ENCODE data around the gene SNPH. TPM values are rescaled to one million over a fixed set of nuclear protein-coding genes. Genes with fewer than 3 reads are reported as not detected.
"Not testable (repeated sequence)": the region's sequence is repeated elsewhere in the genome, so short reads cannot be mapped to it uniquely, and the experiment has no call there.

The SNPH gene
- total and polyA plus RNA-seq, 7 donors, result 1.0 to 9.3 (median 3.7) TPM

GRCh38 chr20:1247689-1248088 lies 18.4 kb upstream of the SNPH start:
- ATAC-seq, result no peak

GRCh38 chr20:1250282-1250681 lies 15.8 kb upstream of the SNPH start:
- H3K27ac ChIP-seq; H3K4me3 ChIP-seq; ATAC-seq; H3K27me3 ChIP-seq (ENCODE audit: insufficient read depth in 3 of 3, low read length in 2 of 3); H3K4me1 ChIP-seq; DNase-seq; intact Hi-C loops (cut with DNase I); H3K36me3 ChIP-seq (ENCODE audit: insufficient read depth in 1 of 2, low read depth in 1 of 2); H3K9me3 ChIP-seq: not testable (repeated sequence)
- WGBS, 3 donors, result 92 to 98% (median 95%) methylated on average over 2 of the region's 2 CpGs

More at GRCh38 chr20:1247689-1248088, 18.4 kb upstream of the SNPH start:
- no peaks in the 10 kb centered on the region for H3K36me3 ChIP-seq (ENCODE audit: insufficient read depth in 1 of 2, low read depth in 1 of 2)
- no peak overlapping the region for H3K27ac ChIP-seq
- H3K27me3 ChIP-seq (ENCODE audit: insufficient read depth in 3 of 3, low read length in 2 of 3), result no peaks in the 10 kb centered on the region
- H3K9me3 ChIP-seq, result no peaks in the 10 kb centered on the region
- H3K4me3 ChIP-seq, result no peak overlapping the region
- intact Hi-C loops (cut with DNase I), result no loop called here
- TF ChIP-seq CTCF (IDR thresholded peaks at IDR 0.05), result no peak
- DNase-seq, result no peak
- H3K4me1 ChIP-seq, result no peaks in the 10 kb centered on the region

- no peak for DNase-seq
- Histone ChIP-seq H3K27ac (no peak overlapping the region), H3K27me3 (ENCODE audit: insufficient read depth in 3 of 3, low read length in 2 of 3) (peaks cover 0 to 4% (median 0%) of the 10 kb centered on the region in 3 donors), H3K36me3 (ENCODE audit: insufficient read depth in 1 of 2, low read depth in 1 of 2) (no peaks in the 10 kb centered on the region), H3K4me1 (no peaks in the 10 kb centered on the region), H3K4me3 (no peak overlapping the region), H3K9me3 (no peaks in the 10 kb centered on the region)
- no peak for TF ChIP-seq CTCF (IDR thresholded peaks at IDR 0.05)
- intact Hi-C loops (cut with DNase I), result no loop called here
- WGBS, 3 donors, result 75 to 98% (median 97%) methylated on average over 3 of the region's 3 CpGs
- ATAC-seq, result no peak
Measured at GRCh38 chr20:1252416-1252815, 13.7 kb upstream of the SNPH start.

GRCh38 chr20:1254254-1254653 lies 11.8 kb upstream of the SNPH start:
- H3K4me3 ChIP-seq, result no peak overlapping the region
- intact Hi-C loops (cut with DNase I), result no loop called here
- H3K27ac ChIP-seq, result no peak overlapping the region
- H3K36me3 ChIP-seq (ENCODE audit: insufficient read depth in 1 of 2, low read depth in 1 of 2), result no peaks in the 10 kb centered on the region
- no peak for ATAC-seq
- WGBS, 3 donors, result 26 to 48% (median 43%) methylated on average over 2 of the region's 2 CpGs
- peaks cover 0 to 7% (median 0%) of the 10 kb centered on the region in 3 donors for H3K27me3 ChIP-seq (ENCODE audit: insufficient read depth in 3 of 3, low read length in 2 of 3)
- no peaks in the 10 kb centered on the region for H3K4me1 ChIP-seq
- TF ChIP-seq CTCF (IDR thresholded peaks at IDR 0.05), result no peak
- H3K9me3 ChIP-seq, result no peaks in the 10 kb centered on the region
- DNase-seq, result no peak

GRCh38 chr20:1255675-1256074 lies 10.4 kb upstream of the SNPH start:
- Histone ChIP-seq H3K9me3 (no peaks in the 10 kb centered on the region), H3K4me3 (no peak overlapping the region), H3K27me3 (ENCODE audit: insufficient read depth in 3 of 3, low read length in 2 of 3) (peaks cover 0 to 7% (median 0%) of the 10 kb centered on the region in 3 donors), H3K4me1 (no peaks in the 10 kb centered on the region), H3K36me3 (ENCODE audit: insufficient read depth in 1 of 2, low read depth in 1 of 2) (no peaks in the 10 kb centered on the region), H3K27ac (no peak overlapping the region)
- DNase-seq, result no peak
- no peak for TF ChIP-seq CTCF (IDR thresholded peaks at IDR 0.05)
- ATAC-seq, result no peak
- intact Hi-C loops (cut with DNase I), result no loop called here
- 58 to 67% (median 59%) methylated on average over 2 of the region's 2 CpGs for WGBS, 3 donors
